ENCODE results near the gene TPP2. TPM values are rescaled to one million over a fixed set of nuclear protein-coding genes. Genes with fewer than 3 reads are reported as not detected.

TPP2 gene
- total RNA-seq, 2 donors from 2014 or later, result 31.4 to 31.8 TPM

GRCh38 chr13:102566513-102566912, 30.3 kb upstream of the TPP2 start:
- no peak for DNase-seq (ENCODE audit: low spot score)
- no peaks in the 10 kb centered on the region for H3K4me1 ChIP-seq (replicated peaks)
- no peak for TF ChIP-seq POLR2A (IDR thresholded peaks at IDR 0.05)
- no peak for TF ChIP-seq POLR2AphosphoS5 (IDR thresholded peaks at IDR 0.05)
- TF ChIP-seq CTCF (IDR thresholded peaks at IDR 0.05), result no peak
- 54% methylated on average over 1 of the region's 1 CpG for WGBS
- H3K36me3 ChIP-seq, result no peaks in the 10 kb centered on the region
- H3K4me3 ChIP-seq, result no peak overlapping the region
- H3K27me3 ChIP-seq (replicated peaks; ENCODE audit: insufficient read depth), result no peaks in the 10 kb centered on the region
- H3K27ac ChIP-seq, result no peak overlapping the region
- H3K9me3 ChIP-seq, result no peaks in the 10 kb centered on the region
- intact Hi-C loops (cut with DNase I), result no loop called here

GRCh38 chr13:102567857-102568256, 28.9 kb upstream of the TPP2 start:
- Histone ChIP-seq H3K9me3 (no peaks in the 10 kb centered on the region), H3K27me3 (replicated peaks; ENCODE audit: insufficient read depth) (no peaks in the 10 kb centered on the region), H3K4me3 (no peak overlapping the region), H3K27ac (no peak overlapping the region), H3K4me1 (replicated peaks) (no peaks in the 10 kb centered on the region), H3K36me3 (no peaks in the 10 kb centered on the region)
- no peak for TF ChIP-seq POLR2A (IDR thresholded peaks at IDR 0.05)
- TF ChIP-seq CTCF (IDR thresholded peaks at IDR 0.05), result no peak
- no peak for TF ChIP-seq POLR2AphosphoS5 (IDR thresholded peaks at IDR 0.05)
- no peak for DNase-seq (ENCODE audit: low spot score)
- WGBS, result 71% methylated on average over 4 of the region's 4 CpGs
- intact Hi-C loops (cut with DNase I), result no loop called here

DNA sequence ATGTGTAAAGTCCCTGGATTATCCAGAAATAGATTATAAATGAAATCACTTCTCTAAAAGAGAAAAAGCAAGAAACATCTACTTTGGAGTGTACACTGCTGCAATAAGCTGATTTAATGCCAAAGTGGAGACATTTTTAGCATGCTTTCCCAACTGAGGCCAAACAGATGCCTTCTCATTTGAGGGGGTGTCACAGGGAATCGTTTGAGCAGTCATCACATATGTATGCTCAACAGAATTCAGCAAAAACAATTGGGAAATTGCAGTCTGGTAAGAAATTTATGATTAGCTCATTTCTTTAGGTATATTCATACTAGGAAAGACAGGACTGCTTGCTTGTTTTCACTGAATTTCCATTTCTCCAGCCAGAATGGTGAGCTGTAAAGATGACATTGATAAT, 27.3 kb upstream of the TPP2 start:
- 19% methylated on average over 1 of the region's 1 CpG for WGBS
- no peaks in the 10 kb centered on the region for H3K36me3 ChIP-seq
- H3K4me1 ChIP-seq (replicated peaks), result no peaks in the 10 kb centered on the region
- DNase-seq (ENCODE audit: low spot score), result no peak
- intact Hi-C loops (cut with DNase I), result no loop called here
- no peaks in the 10 kb centered on the region for H3K9me3 ChIP-seq
- TF ChIP-seq POLR2A (IDR thresholded peaks at IDR 0.05) (no peak), CTCF (IDR thresholded peaks at IDR 0.05) (no peak), POLR2AphosphoS5 (IDR thresholded peaks at IDR 0.05) (no peak)
- H3K27ac ChIP-seq, result no peak overlapping the region
- H3K4me3 ChIP-seq, result no peak overlapping the region
- no peaks in the 10 kb centered on the region for H3K27me3 ChIP-seq (replicated peaks; ENCODE audit: insufficient read depth)

DNA sequence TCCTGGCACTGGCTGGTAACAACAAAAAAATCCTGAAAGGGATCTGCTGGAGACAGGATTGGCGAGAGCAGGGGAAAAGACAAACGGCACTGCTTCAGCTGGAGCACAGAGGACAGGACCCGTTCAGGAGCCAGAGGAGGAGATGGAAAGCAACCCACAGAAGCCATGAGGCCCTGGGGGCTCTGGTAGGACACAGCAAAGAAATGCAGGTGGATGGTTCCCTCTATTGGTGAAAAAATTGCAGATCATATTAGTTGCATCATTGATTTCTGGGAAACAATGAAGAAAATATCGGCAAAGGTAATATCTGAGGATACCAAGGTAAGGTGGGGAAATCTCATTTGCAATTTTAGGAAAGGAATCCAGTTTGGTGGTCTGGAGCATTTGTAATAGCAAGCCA, 25.7 kb upstream of the TPP2 start:
- TF ChIP-seq POLR2AphosphoS5 (IDR thresholded peaks at IDR 0.05) (no peak), CTCF (IDR thresholded peaks at IDR 0.05) (no peak), POLR2A (IDR thresholded peaks at IDR 0.05) (no peak)
- WGBS, result 51% methylated on average over 4 of the region's 4 CpGs

DNA sequence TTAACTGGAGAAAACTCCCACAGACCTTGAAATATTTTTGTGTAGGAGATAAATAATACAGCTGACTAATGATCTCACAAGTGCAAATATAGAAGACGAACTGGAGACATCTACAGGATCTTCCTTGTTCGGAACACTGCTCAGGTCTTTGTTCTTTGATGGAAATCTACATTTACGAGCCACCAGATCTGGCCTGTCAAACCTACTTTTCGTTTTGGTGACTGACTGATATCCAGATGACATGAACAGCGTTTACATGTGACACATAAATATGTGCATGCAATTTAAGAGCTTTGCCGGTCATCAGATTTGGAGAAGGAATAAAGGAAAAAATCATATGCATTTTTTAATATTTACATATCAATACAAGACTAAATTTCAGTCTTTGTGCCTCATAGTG, 24.5 kb upstream of the TPP2 start:
- Histone ChIP-seq H3K9me3 (no peaks in the 10 kb centered on the region), H3K4me3 (no peak overlapping the region), H3K27me3 (replicated peaks; ENCODE audit: insufficient read depth) (no peaks in the 10 kb centered on the region), H3K36me3 (no peaks in the 10 kb centered on the region), H3K4me1 (replicated peaks) (no peaks in the 10 kb centered on the region), H3K27ac (no peak overlapping the region)
- DNase-seq (ENCODE audit: low spot score), result no peak
- intact Hi-C loops (cut with DNase I), result no loop called here
- no peak for TF ChIP-seq POLR2AphosphoS5 (IDR thresholded peaks at IDR 0.05)
- no peak for TF ChIP-seq CTCF (IDR thresholded peaks at IDR 0.05)
- TF ChIP-seq POLR2A (IDR thresholded peaks at IDR 0.05), result no peak
- WGBS, result 27% methylated on average over 6 of the region's 6 CpGs

More for the DNA sequence above, 25.7 kb upstream of the TPP2 start:
- Histone ChIP-seq H3K4me3 (no peak overlapping the region), H3K27ac (no peak overlapping the region), H3K9me3 (no peaks in the 10 kb centered on the region), H3K4me1 (replicated peaks) (no peaks in the 10 kb centered on the region), H3K27me3 (replicated peaks; ENCODE audit: insufficient read depth) (no peaks in the 10 kb centered on the region), H3K36me3 (no peaks in the 10 kb centered on the region)
- no peak for DNase-seq (ENCODE audit: low spot score)
- intact Hi-C loops (cut with DNase I), result no loop called here

Measured in prostate gland (tissue), 2 donors.